OCI-LY7 (cell line): ENCODE results near the gene PDZRN4. TPM values are rescaled to one million over a fixed set of nuclear protein-coding genes. Genes with fewer than 3 reads are reported as not detected.

Source experiments
- BruUV-seq: library from RNA; stranded (reverse); fragments of 400-500 nt; replicated peaks from 2 replicates; lab custom pipeline; 2021; lab: Mats Ljungman, UMichigan
- CTCF ChIA-PET: fragments of 300-600 bp; sonication (Branson Sonifier 250); formaldehyde crosslinking; loops from one replicate; lab custom pipeline; 2022; ENCODE audit warnings: antibody characterized with exemption; ENCODE audit not compliant: unreplicated experiment; lab: Charles Lee
- POLR2A ChIA-PET: fragments of 300-600 bp; sonication (Branson Sonifier 250); formaldehyde crosslinking; loops from one replicate; lab custom pipeline; 2022; ENCODE audit warnings: antibody characterized with exemption; lab: Charles Lee
- DNase-seq: peaks from one replicate; pipeline ENCODE4 v3.0.0-alpha.2; 2015; ENCODE audit warnings: low spot score
- H2AFZ ChIP-seq: fragments of 200-600 bp; sonication (generic), shearing (Covaris generic); 2 replicates; pipeline ENCODE4 v1.6.1; 2014; ENCODE audit warnings: mild to moderate bottlenecking, antibody characterized with exemption, low read length, moderate library complexity
- H3K27ac ChIP-seq: fragments of 200-600 bp; sonication (generic); 2 replicates; pipeline ENCODE4 v1.5.1; 2014; ENCODE audit warnings: mixed run types, low read depth, mild to moderate bottlenecking, moderate library complexity, low read length, inconsistent platforms; ENCODE audit not compliant: poor library complexity, severe bottlenecking
- H3K36me3 ChIP-seq: fragments of 200-600 bp; sonication (generic); 2 replicates; pipeline ENCODE4 v1.6.1; 2014; ENCODE audit warnings: mild to moderate bottlenecking, antibody characterized with exemption, low read length, moderate library complexity, mixed read lengths; ENCODE audit not compliant: insufficient read depth
- H3K4me1 ChIP-seq: fragments of 200-600 bp; sonication (generic); 2 replicates; pipeline ENCODE4 v1.5.1; 2014; ENCODE audit warnings: mild to moderate bottlenecking, low read length; ENCODE audit not compliant: insufficient read depth, poor library complexity, severe bottlenecking
- H3K4me2 ChIP-seq: fragments of 200-600 bp; sonication (generic); 2 replicates; pipeline ENCODE4 v1.6.1; 2014; ENCODE audit warnings: mild to moderate bottlenecking, low read length
- H3K4me3 ChIP-seq: fragments of 200-600 bp; sonication (generic); 2 replicates; pipeline ENCODE4 v1.5.1; 2014; ENCODE audit warnings: mild to moderate bottlenecking, low read depth, low read length; ENCODE audit not compliant: poor library complexity, severe bottlenecking
- H3K79me2 ChIP-seq: fragments of 200-600 bp; sonication (generic); 2 replicates; pipeline ENCODE4 v1.6.1; 2016; ENCODE audit warnings: low read depth, mild to moderate bottlenecking, low read length, moderate library complexity, mixed read lengths; ENCODE audit not compliant: insufficient read depth
- H3K9me2 ChIP-seq: fragments of 200-600 bp; sonication (generic); 2 replicates; pipeline ENCODE4 v1.6.1; 2016; ENCODE audit warnings: mild to moderate bottlenecking, low read length, mixed read lengths; ENCODE audit not compliant: insufficient read depth
- H3K9me3 ChIP-seq: fragments of 200-600 bp; sonication (generic); 2 replicates; pipeline ENCODE4 v1.6.1; 2014; ENCODE audit warnings: mild to moderate bottlenecking, mixed run types, low read length, mixed read lengths
- H4K20me1 ChIP-seq: fragments of 200-600 bp; sonication (generic); 2 replicates; pipeline ENCODE4 v1.6.1; 2014; ENCODE audit warnings: mild to moderate bottlenecking, antibody characterized with exemption, low read length, moderate library complexity, mixed read lengths; ENCODE audit not compliant: insufficient read depth
- EZH2phosphoT487 ChIP-seq: fragments of 200-600 bp; sonication (generic); IDR thresholded peaks from 2 replicates; pipeline ENCODE4 v1.6.1; 2018; ENCODE audit warnings: low read depth, borderline replicate concordance, mild to moderate bottlenecking, mixed run types, antibody characterized with exemption, low read length, moderate library complexity, mixed read lengths
- intact Hi-C: fragments of 100-400 bp; cut with micrococcal nuclease; formaldehyde crosslinking; loops from one replicate; pipeline ENCODE4 v1.10.0; 2022; ENCODE audit not compliant: unreplicated experiment
- total RNA-seq, 2 experiments: library from RNA; depleted of rRNA in 1 of 2; stranded (reverse); fragments of >200 nt in 1 of 2; shearing (Covaris generic) in 1 of 2; gene quantifications; 2 replicates each; pipeline ENCODE4 v1.2.3, GENCODE V29; 2014 to 2022
- TF ChIP-seq, protein P1 (sequence below): fragments of 200-600 bp; sonication (generic); conservative IDR thresholded peaks from 2 replicates; pipeline ENCODE4 v1.5.1; 2014; ENCODE audit warnings: mild to moderate bottlenecking, antibody characterized with exemption, low read length, moderate library complexity, mixed read lengths

PDZRN4 gene
- total RNA-seq, 2 experiments from 2014 or later: 6.8 to 16.8 TPM

DNA sequence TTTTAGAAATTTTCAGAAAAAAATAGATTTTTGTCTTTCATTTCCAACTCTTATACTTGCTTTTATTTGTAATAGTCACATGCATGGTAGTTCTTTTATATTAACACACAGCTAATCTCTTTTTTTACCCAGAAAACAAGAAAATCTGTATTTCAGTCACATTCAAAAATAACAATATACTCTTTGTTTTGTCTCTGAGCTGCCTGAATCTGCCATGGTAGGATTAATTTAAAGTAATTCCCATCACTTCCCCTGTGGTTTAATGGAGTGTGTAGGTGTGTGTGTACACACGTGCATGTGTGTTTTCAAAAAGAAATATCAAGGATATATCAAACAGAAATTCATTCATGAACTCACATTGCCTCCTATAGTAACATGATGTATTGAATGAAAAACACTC is 42.6 kb downstream of the PDZRN4 start:
- H3K4me3 ChIP-seq: no peak overlapping the region
- DNase-seq: no peak
- no peaks in the 10 kb centered on the region for H3K9me3 ChIP-seq
- no peak overlapping the region for H3K4me2 ChIP-seq
- no TSS peak for BruUV-seq
- H3K9me2 ChIP-seq: no peaks in the 10 kb centered on the region
- POLR2A ChIA-PET: no interaction called here
- H3K27ac ChIP-seq: no peak overlapping the region
- peaks cover under 1% of the 10 kb centered on the region for H3K4me1 ChIP-seq
- H2AFZ ChIP-seq: no peak overlapping the region
- CTCF ChIA-PET: no interaction called here
- H3K36me3 ChIP-seq: no peaks in the 10 kb centered on the region
- intact Hi-C loops: no loop called here
- TF ChIP-seq, protein P1, sequence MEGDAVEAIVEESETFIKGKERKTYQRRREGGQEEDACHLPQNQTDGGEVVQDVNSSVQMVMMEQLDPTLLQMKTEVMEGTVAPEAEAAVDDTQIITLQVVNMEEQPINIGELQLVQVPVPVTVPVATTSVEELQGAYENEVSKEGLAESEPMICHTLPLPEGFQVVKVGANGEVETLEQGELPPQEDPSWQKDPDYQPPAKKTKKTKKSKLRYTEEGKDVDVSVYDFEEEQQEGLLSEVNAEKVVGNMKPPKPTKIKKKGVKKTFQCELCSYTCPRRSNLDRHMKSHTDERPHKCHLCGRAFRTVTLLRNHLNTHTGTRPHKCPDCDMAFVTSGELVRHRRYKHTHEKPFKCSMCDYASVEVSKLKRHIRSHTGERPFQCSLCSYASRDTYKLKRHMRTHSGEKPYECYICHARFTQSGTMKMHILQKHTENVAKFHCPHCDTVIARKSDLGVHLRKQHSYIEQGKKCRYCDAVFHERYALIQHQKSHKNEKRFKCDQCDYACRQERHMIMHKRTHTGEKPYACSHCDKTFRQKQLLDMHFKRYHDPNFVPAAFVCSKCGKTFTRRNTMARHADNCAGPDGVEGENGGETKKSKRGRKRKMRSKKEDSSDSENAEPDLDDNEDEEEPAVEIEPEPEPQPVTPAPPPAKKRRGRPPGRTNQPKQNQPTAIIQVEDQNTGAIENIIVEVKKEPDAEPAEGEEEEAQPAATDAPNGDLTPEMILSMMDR: no peak
- no peak for TF ChIP-seq EZH2phosphoT487
- no peaks in the 10 kb centered on the region for H3K79me2 ChIP-seq
- H4K20me1 ChIP-seq: no peaks in the 10 kb centered on the region

GRCh38 chr12:41234692-41235091 is 46.6 kb downstream of the PDZRN4 start:
- no peaks in the 10 kb centered on the region for H3K36me3 ChIP-seq
- no peak for DNase-seq
- H3K27ac ChIP-seq: no peak overlapping the region
- peaks cover 9% of the 10 kb centered on the region for H3K4me1 ChIP-seq
- intact Hi-C loops: no loop called here
- ChIA-PET POLR2A (interaction anchor here (0.6 to 1.2 kb wide), 2 partner anchors 9 to 53 kb away, joined by 5 read pairs; no protein-coding TSS in a partner anchor), CTCF (no interaction called here)
- no peaks in the 10 kb centered on the region for H3K9me3 ChIP-seq
- no peaks in the 10 kb centered on the region for H4K20me1 ChIP-seq
- H3K4me3 ChIP-seq: no peak overlapping the region
- no peaks in the 10 kb centered on the region for H3K79me2 ChIP-seq
- no TSS peak for BruUV-seq
- H3K9me2 ChIP-seq: no peaks in the 10 kb centered on the region
- H2AFZ ChIP-seq: no peak overlapping the region
- H3K4me2 ChIP-seq: no peak overlapping the region
- no peak for TF ChIP-seq EZH2phosphoT487
- TF ChIP-seq, protein P1: no peak

- Histone ChIP-seq H3K27ac (no peak overlapping the region), H3K9me2 (no peaks in the 10 kb centered on the region), H4K20me1 (no peaks in the 10 kb centered on the region), H3K79me2 (no peaks in the 10 kb centered on the region), H3K4me1 (peaks cover 11% of the 10 kb centered on the region), H3K36me3 (no peaks in the 10 kb centered on the region), H2AFZ (peak overlapping the region; percentile 65; the same call in 1 of the 2 replicates), H3K9me3 (no peaks in the 10 kb centered on the region), H3K4me2 (peak overlapping the region; percentile 33), H3K4me3 (no peak overlapping the region)
- DNase-seq: peak; percentile 64
- ChIA-PET POLR2A (interaction anchor here (0.5 to 1.0 kb wide), 2 partner anchors 21 to 1135 kb away, joined by 3 read pairs; no protein-coding TSS in a partner anchor), CTCF (no interaction called here)
- BruUV-seq: no TSS peak
- intact Hi-C loops: no loop called here
- TF ChIP-seq EZH2phosphoT487: no peak
- TF ChIP-seq, protein P1: no peak
Observed at GRCh38 chr12:41242603-41243002, 54.5 kb downstream of the PDZRN4 start.
